ENCODE data around the gene GUCY1B1. TPM values are rescaled to one million over a fixed set of nuclear protein-coding genes. Genes with fewer than 3 reads are reported as not detected.

Gene GUCY1B1
- total RNA-seq, 5 donors from 2014 or later (not counting 1 experiment from before 2014, with no cell fraction given): 0.09 to 1.1 (median 0.12) TPM

DNA sequence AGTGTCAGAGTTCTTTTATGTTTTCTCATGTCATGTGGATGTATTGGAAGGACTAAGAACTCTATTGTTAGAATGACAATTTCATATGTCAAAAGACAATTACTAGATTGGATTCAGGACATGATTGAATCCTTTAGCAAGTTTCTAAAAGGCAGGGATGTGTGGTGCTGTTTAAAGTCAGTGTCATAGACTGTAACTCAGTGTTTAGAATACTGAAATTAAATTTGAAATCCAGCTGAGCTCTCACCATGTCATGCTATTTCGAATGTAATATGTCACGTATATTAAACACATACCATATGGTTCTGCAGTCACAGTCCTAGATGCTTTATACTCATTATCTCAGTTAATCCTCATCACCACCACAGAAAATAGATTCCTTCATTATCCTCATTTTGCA lies 7.8 kb downstream of the GUCY1B1 start:
- H3K4me3 ChIP-seq (ENCODE audit: control insufficient read depth in 1 of 2, extremely low read depth in 1 of 2, low read length in 1 of 2): no peak overlapping the region
- ChIA-PET POLR2A (no interaction called here), CTCF (no interaction called here)
- ATAC-seq (replicated peaks in 1 of 4) (no peak), DNase-seq (no peak)
- H3K9me3 ChIP-seq: no peaks in the 10 kb centered on the region
- no peaks in the 10 kb centered on the region for H3K9me3 Mint-ChIP-seq
- no peaks in the 10 kb centered on the region for H3K27me3 ChIP-seq (replicated peaks in 1 of 2; ENCODE audit: control insufficient read depth in 2 of 2, extremely low read depth in 1 of 2, insufficient read depth in 2 of 2, low read length in 1 of 2)
- H3K27ac ChIP-seq (ENCODE audit: low read length): no peak overlapping the region
- H3K27me3 Mint-ChIP-seq: peaks cover 5% of the 10 kb centered on the region in 2 donors
- no peaks in the 10 kb centered on the region for H3K4me1 Mint-ChIP-seq
- no peaks in the 10 kb centered on the region for H3K4me1 ChIP-seq (ENCODE audit: control insufficient read depth in 1 of 2, extremely low read depth in 1 of 2, insufficient read depth in 2 of 2, low read length in 2 of 2)
- H3K36me3 ChIP-seq (ENCODE audit: control insufficient read depth in 2 of 2, extremely low read depth in 1 of 2, insufficient read depth in 1 of 2, low read length in 1 of 2): no peaks in the 10 kb centered on the region
- whole genome bisulfite sequencing (ENCODE audit: insufficient coverage): 87% methylated on average over 2 of the region's 2 CpGs
- H3K27ac Mint-ChIP-seq: no peak overlapping the region
- no peaks in the 10 kb centered on the region for H3K36me3 Mint-ChIP-seq
- no peak overlapping the region for H3K4me3 Mint-ChIP-seq

DNA sequence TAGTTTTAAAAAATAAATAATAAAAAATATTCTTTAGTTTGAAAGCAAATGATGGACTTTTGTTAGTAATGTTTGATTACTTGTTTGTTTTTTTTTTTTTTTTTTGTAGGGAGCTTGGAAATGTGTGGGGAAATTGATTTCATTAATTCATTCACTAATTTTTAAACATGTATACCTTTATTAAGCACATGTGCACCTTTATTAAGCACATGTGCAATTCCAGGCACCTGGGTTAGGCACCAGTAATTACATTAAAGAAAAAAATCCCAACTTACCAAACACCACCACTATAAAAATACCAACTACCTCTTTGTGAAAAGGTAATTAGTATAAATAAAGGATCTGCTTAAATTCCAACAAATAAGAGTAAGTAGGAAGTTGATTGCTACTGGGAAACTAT lies 9.5 kb downstream of the GUCY1B1 start:
- no peaks in the 10 kb centered on the region for H3K36me3 Mint-ChIP-seq
- Histone ChIP-seq H3K36me3 (ENCODE audit: control insufficient read depth in 2 of 2, extremely low read depth in 1 of 2, insufficient read depth in 1 of 2, low read length in 1 of 2) (no peaks in the 10 kb centered on the region), H3K27me3 (replicated peaks in 1 of 2; ENCODE audit: control insufficient read depth in 2 of 2, extremely low read depth in 1 of 2, insufficient read depth in 2 of 2, low read length in 1 of 2) (no peaks in the 10 kb centered on the region), H3K27ac (ENCODE audit: low read length) (no peak overlapping the region), H3K4me1 (ENCODE audit: control insufficient read depth in 1 of 2, extremely low read depth in 1 of 2, insufficient read depth in 2 of 2, low read length in 2 of 2) (no peaks in the 10 kb centered on the region), H3K4me3 (ENCODE audit: control insufficient read depth in 1 of 2, extremely low read depth in 1 of 2, low read length in 1 of 2) (no peak overlapping the region), H3K9me3 (no peaks in the 10 kb centered on the region)
- POLR2A ChIA-PET: no interaction called here
- CTCF ChIA-PET: no interaction called here
- H3K27me3 Mint-ChIP-seq: peaks cover 1 to 5% of the 10 kb centered on the region in 2 donors
- H3K4me1 Mint-ChIP-seq: no peaks in the 10 kb centered on the region
- ATAC-seq (replicated peaks in 1 of 4) (no peak), DNase-seq (no peak)
- H3K9me3 Mint-ChIP-seq: no peaks in the 10 kb centered on the region
- no peak overlapping the region for H3K4me3 Mint-ChIP-seq
- H3K27ac Mint-ChIP-seq: no peak overlapping the region

- H3K9me3 Mint-ChIP-seq: no peaks in the 10 kb centered on the region
- no peaks in the 10 kb centered on the region for H3K4me1 ChIP-seq (ENCODE audit: control insufficient read depth in 1 of 2, extremely low read depth in 1 of 2, insufficient read depth in 2 of 2, low read length in 2 of 2)
- POLR2A ChIA-PET: no interaction called here
- no peaks in the 10 kb centered on the region for H3K4me1 Mint-ChIP-seq
- no peaks in the 10 kb centered on the region for H3K27me3 ChIP-seq (replicated peaks in 1 of 2; ENCODE audit: control insufficient read depth in 2 of 2, extremely low read depth in 1 of 2, insufficient read depth in 2 of 2, low read length in 1 of 2)
- no peaks in the 10 kb centered on the region for H3K36me3 ChIP-seq (ENCODE audit: control insufficient read depth in 2 of 2, extremely low read depth in 1 of 2, insufficient read depth in 1 of 2, low read length in 1 of 2)
- ATAC-seq (replicated peaks in 1 of 4): no peak
- DNase-seq: no peak
- no CpG with 5 or more reads among the region's 2 CpGs for WGBS (ENCODE audit: insufficient coverage)
- H3K27ac Mint-ChIP-seq: no peak overlapping the region
- CTCF ChIA-PET: no interaction called here
- H3K27ac ChIP-seq (ENCODE audit: low read length): no peak overlapping the region
- no peak overlapping the region for H3K4me3 ChIP-seq (ENCODE audit: control insufficient read depth in 1 of 2, extremely low read depth in 1 of 2, low read length in 1 of 2)
- H3K9me3 ChIP-seq: no peaks in the 10 kb centered on the region
- H3K4me3 Mint-ChIP-seq: no peak overlapping the region
- no peaks in the 10 kb centered on the region for H3K36me3 Mint-ChIP-seq
- peaks cover 1 to 5% of the 10 kb centered on the region in 2 donors for H3K27me3 Mint-ChIP-seq
Observed at GRCh38 chr4:155769090-155769489, 10.3 kb downstream of the GUCY1B1 start.

GRCh38 chr4:155772459-155773195 lies 13.8 kb downstream of the GUCY1B1 start:
- 85% methylated on average over 3 of the region's 8 CpGs for WGBS (ENCODE audit: insufficient coverage)
- CTCF ChIA-PET: interaction anchor here (0.5 to 1.0 kb wide), 2 partner anchors 14 to 102 kb away, joined by 3 read pairs; no protein-coding TSS in a partner anchor

DNA sequence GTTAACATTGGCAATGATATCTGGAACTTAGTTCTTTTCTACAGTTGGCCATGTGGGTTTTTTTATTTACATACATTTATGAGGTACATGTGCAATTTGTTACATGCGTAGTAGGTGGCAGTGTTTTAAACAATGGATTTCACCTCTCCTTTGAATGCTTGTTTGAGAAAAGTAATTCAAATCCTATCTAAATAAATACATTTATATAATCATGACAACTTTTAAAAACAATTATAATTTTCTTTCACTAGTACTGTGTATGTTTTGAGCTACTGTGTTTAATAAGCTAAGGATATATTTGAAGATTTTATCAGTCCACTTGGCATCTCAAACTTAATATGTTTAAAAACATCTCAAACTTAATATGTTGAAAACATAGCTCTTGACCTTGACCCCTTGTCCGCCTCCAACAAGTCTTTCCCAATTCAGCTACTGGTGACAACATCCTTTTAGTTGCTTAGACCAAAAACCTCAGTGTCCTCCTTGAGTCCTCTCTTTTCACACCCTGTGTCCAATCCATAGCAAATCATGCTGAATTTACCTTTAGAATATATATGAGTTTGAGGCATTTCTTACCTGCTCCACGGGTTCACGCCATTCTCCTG lies 14.5 kb downstream of the GUCY1B1 start:
- H3K9me3 ChIP-seq: no peaks in the 10 kb centered on the region
- Mint-ChIP-seq H3K27me3 (peaks cover 0 to 5% of the 10 kb centered on the region in 2 donors), H3K4me3 (no peak overlapping the region), H3K27ac (no peak overlapping the region), H3K36me3 (no peaks in the 10 kb centered on the region), H3K4me1 (no peaks in the 10 kb centered on the region), H3K9me3 (no peaks in the 10 kb centered on the region)
- ChIA-PET CTCF (interaction anchor here (0.5 to 1.0 kb wide), 2 partner anchors 13 to 101 kb away, joined by 3 read pairs; no protein-coding TSS in a partner anchor), POLR2A (interaction anchor here (0.6 to 0.7 kb wide), 3 partner anchors 40 to 1225 kb away, joined by 3 to 5 read pairs (median 3); no protein-coding TSS in a partner anchor)
- H3K4me3 ChIP-seq (ENCODE audit: control insufficient read depth in 1 of 2, extremely low read depth in 1 of 2, low read length in 1 of 2): no peak overlapping the region
- no peak for DNase-seq
- H3K27me3 ChIP-seq (replicated peaks in 1 of 2; ENCODE audit: control insufficient read depth in 2 of 2, extremely low read depth in 1 of 2, insufficient read depth in 2 of 2, low read length in 1 of 2): no peaks in the 10 kb centered on the region
- H3K36me3 ChIP-seq (ENCODE audit: control insufficient read depth in 2 of 2, extremely low read depth in 1 of 2, insufficient read depth in 1 of 2, low read length in 1 of 2): no peaks in the 10 kb centered on the region
- ATAC-seq (replicated peaks in 1 of 4): no peak
- H3K4me1 ChIP-seq (ENCODE audit: control insufficient read depth in 1 of 2, extremely low read depth in 1 of 2, insufficient read depth in 2 of 2, low read length in 2 of 2): no peaks in the 10 kb centered on the region
- WGBS (ENCODE audit: insufficient coverage): 93% methylated on average over 2 of the region's 4 CpGs
- no peak overlapping the region for H3K27ac ChIP-seq (ENCODE audit: low read length)

More at GRCh38 chr4:155772459-155773195, 13.8 kb downstream of the GUCY1B1 start:
- POLR2A ChIA-PET: interaction anchor here (0.6 to 0.7 kb wide), 2 partner anchors 345 to 1225 kb away, joined by 3 to 5 read pairs; no protein-coding TSS in a partner anchor
- H3K27me3 Mint-ChIP-seq: peaks cover 0 to 5% of the 10 kb centered on the region in 2 donors
- Histone ChIP-seq H3K4me3 (ENCODE audit: control insufficient read depth in 1 of 2, extremely low read depth in 1 of 2, low read length in 1 of 2) (no peak overlapping the region), H3K36me3 (ENCODE audit: control insufficient read depth in 2 of 2, extremely low read depth in 1 of 2, insufficient read depth in 1 of 2, low read length in 1 of 2) (no peaks in the 10 kb centered on the region), H3K27ac (ENCODE audit: low read length) (no peak overlapping the region), H3K27me3 (replicated peaks in 1 of 2; ENCODE audit: control insufficient read depth in 2 of 2, extremely low read depth in 1 of 2, insufficient read depth in 2 of 2, low read length in 1 of 2) (no peaks in the 10 kb centered on the region), H3K9me3 (no peaks in the 10 kb centered on the region), H3K4me1 (ENCODE audit: control insufficient read depth in 1 of 2, extremely low read depth in 1 of 2, insufficient read depth in 2 of 2, low read length in 2 of 2) (no peaks in the 10 kb centered on the region)
- no peaks in the 10 kb centered on the region for H3K4me1 Mint-ChIP-seq
- H3K36me3 Mint-ChIP-seq: no peaks in the 10 kb centered on the region
- DNase-seq (no peak), ATAC-seq (replicated peaks in 1 of 4) (no peak)
- no peaks in the 10 kb centered on the region for H3K9me3 Mint-ChIP-seq
- H3K27ac Mint-ChIP-seq: no peak overlapping the region
- no peak overlapping the region for H3K4me3 Mint-ChIP-seq

GRCh38 chr4:155774033-155774432 lies 15.2 kb downstream of the GUCY1B1 start:
- H3K27me3 Mint-ChIP-seq: peaks cover 0 to 1% of the 10 kb centered on the region in 2 donors
- 66% methylated on average over 4 of the region's 4 CpGs for WGBS (ENCODE audit: insufficient coverage)
- DNase-seq (no peak), ATAC-seq (replicated peaks in 1 of 4) (no peak)
- H3K4me3 Mint-ChIP-seq: no peak overlapping the region
- Histone ChIP-seq H3K9me3 (no peaks in the 10 kb centered on the region), H3K27me3 (replicated peaks in 1 of 2; ENCODE audit: control insufficient read depth in 2 of 2, extremely low read depth in 1 of 2, insufficient read depth in 2 of 2, low read length in 1 of 2) (no peaks in the 10 kb centered on the region), H3K36me3 (ENCODE audit: control insufficient read depth in 2 of 2, extremely low read depth in 1 of 2, insufficient read depth in 1 of 2, low read length in 1 of 2) (no peaks in the 10 kb centered on the region), H3K4me3 (ENCODE audit: control insufficient read depth in 1 of 2, extremely low read depth in 1 of 2, low read length in 1 of 2) (no peak overlapping the region), H3K4me1 (ENCODE audit: control insufficient read depth in 1 of 2, extremely low read depth in 1 of 2, insufficient read depth in 2 of 2, low read length in 2 of 2) (no peaks in the 10 kb centered on the region), H3K27ac (ENCODE audit: low read length) (no peak overlapping the region)
- ChIA-PET POLR2A (interaction anchor here in 1 of 2 donors (0.6 kb wide), 2 partner anchors 41 to 967 kb away, joined by 3 read pairs; no protein-coding TSS in a partner anchor), CTCF (no interaction called here)
- H3K9me3 Mint-ChIP-seq: no peaks in the 10 kb centered on the region
- no peaks in the 10 kb centered on the region for H3K36me3 Mint-ChIP-seq
- H3K27ac Mint-ChIP-seq: no peak overlapping the region
- H3K4me1 Mint-ChIP-seq: no peaks in the 10 kb centered on the region

Data from T-cell (primary cell).